ENCODE data around the gene PLCG1. TPM values are rescaled to one million over a fixed set of nuclear protein-coding genes. Genes with fewer than 3 reads are reported as not detected.

The PLCG1 gene
- total and polyA plus RNA-seq, 2 donors from 2014 or later = 12.5 to 117 TPM

GRCh38 chr20:41159547-41159946, 22.2 kb downstream of the PLCG1 start:
- Histone ChIP-seq H3K27ac (ENCODE audit: low read depth in 2 of 2, low read length in 2 of 2) (no peak overlapping the region), H3K9ac (ENCODE audit: low read length in 3 of 3) (no peak overlapping the region), H3K4me3 (ENCODE audit: low read length in 3 of 3) (no peak overlapping the region), H3K4me1 (ENCODE audit: control insufficient read depth in 2 of 3, insufficient read depth in 2 of 3, low read depth in 1 of 3, low read length in 3 of 3) (peaks cover 0 to 29% (median 12%) of the 10 kb centered on the region in 3 donors), H3K9me3 (ENCODE audit: control insufficient read depth in 2 of 3, insufficient read depth in 1 of 3, low read length in 3 of 3) (no peaks in the 10 kb centered on the region), H3K27me3 (ENCODE audit: control insufficient read depth, insufficient read depth, low read length) (no peaks in the 10 kb centered on the region), H3K36me3 (ENCODE audit: control insufficient read depth in 2 of 3, insufficient read depth in 3 of 3, low read length in 3 of 3) (peaks cover 3 to 27% (median 16%) of the 10 kb centered on the region in 3 donors)
- intact Hi-C loops (cut with DNase I) = no loop called here
- TF ChIP-seq, protein P1, sequence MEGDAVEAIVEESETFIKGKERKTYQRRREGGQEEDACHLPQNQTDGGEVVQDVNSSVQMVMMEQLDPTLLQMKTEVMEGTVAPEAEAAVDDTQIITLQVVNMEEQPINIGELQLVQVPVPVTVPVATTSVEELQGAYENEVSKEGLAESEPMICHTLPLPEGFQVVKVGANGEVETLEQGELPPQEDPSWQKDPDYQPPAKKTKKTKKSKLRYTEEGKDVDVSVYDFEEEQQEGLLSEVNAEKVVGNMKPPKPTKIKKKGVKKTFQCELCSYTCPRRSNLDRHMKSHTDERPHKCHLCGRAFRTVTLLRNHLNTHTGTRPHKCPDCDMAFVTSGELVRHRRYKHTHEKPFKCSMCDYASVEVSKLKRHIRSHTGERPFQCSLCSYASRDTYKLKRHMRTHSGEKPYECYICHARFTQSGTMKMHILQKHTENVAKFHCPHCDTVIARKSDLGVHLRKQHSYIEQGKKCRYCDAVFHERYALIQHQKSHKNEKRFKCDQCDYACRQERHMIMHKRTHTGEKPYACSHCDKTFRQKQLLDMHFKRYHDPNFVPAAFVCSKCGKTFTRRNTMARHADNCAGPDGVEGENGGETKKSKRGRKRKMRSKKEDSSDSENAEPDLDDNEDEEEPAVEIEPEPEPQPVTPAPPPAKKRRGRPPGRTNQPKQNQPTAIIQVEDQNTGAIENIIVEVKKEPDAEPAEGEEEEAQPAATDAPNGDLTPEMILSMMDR (IDR thresholded peaks at IDR 0.05; ENCODE audit: borderline replicate concordance, extremely low read depth, insufficient read depth) = no peak
- no peak for FAIRE-seq
- DNase-seq = no peak

DNA sequence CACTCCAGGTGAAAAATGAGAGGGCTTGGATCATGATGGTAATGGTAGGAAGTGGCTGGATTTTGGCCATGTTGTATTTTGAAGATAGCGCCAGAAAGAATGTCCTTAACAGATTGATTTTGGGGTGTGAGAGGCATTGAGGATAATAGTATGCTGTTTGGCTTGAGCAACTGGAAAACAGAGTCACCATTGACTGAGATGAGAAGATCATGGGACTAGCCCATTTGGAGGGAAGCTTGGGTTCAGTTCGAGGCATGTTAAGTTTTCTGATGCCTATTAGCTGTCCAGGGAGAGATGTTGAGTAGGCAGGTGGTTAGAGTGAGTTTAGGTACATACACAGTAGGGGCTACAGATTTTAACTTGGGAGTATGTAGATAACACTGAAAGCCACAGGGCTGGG, 23.3 kb downstream of the PLCG1 start:
- H3K27me3 ChIP-seq (ENCODE audit: control insufficient read depth, insufficient read depth, low read length) = no peaks in the 10 kb centered on the region
- H3K27ac ChIP-seq (ENCODE audit: low read depth in 2 of 2, low read length in 2 of 2) = no peak overlapping the region
- no peak for DNase-seq
- H3K4me1 ChIP-seq (ENCODE audit: control insufficient read depth in 2 of 3, insufficient read depth in 2 of 3, low read depth in 1 of 3, low read length in 3 of 3) = peaks cover 0 to 25% (median 12%) of the 10 kb centered on the region in 3 donors
- FAIRE-seq = no peak
- H3K4me3 ChIP-seq (ENCODE audit: low read length in 3 of 3) = no peak overlapping the region
- TF ChIP-seq, protein P1 (IDR thresholded peaks at IDR 0.05; ENCODE audit: borderline replicate concordance, extremely low read depth, insufficient read depth) = no peak
- peaks cover 3 to 39% (median 27%) of the 10 kb centered on the region in 3 donors for H3K36me3 ChIP-seq (ENCODE audit: control insufficient read depth in 2 of 3, insufficient read depth in 3 of 3, low read length in 3 of 3)
- H3K9me3 ChIP-seq (ENCODE audit: control insufficient read depth in 2 of 3, insufficient read depth in 1 of 3, low read length in 3 of 3) = no peaks in the 10 kb centered on the region
- no peak overlapping the region for H3K9ac ChIP-seq (ENCODE audit: low read length in 3 of 3)
- intact Hi-C loops (cut with DNase I) = no loop called here

GRCh38 chr20:41161886-41162285, 24.5 kb downstream of the PLCG1 start:
- peaks cover 0 to 21% (median 12%) of the 10 kb centered on the region in 3 donors for H3K4me1 ChIP-seq (ENCODE audit: control insufficient read depth in 2 of 3, insufficient read depth in 2 of 3, low read depth in 1 of 3, low read length in 3 of 3)
- no peak overlapping the region for H3K27ac ChIP-seq (ENCODE audit: low read depth in 2 of 2, low read length in 2 of 2)
- H3K4me3 ChIP-seq (ENCODE audit: low read length in 3 of 3) = no peak overlapping the region
- no peaks in the 10 kb centered on the region for H3K9me3 ChIP-seq (ENCODE audit: control insufficient read depth in 2 of 3, insufficient read depth in 1 of 3, low read length in 3 of 3)
- TF ChIP-seq, protein P1 (IDR thresholded peaks at IDR 0.05; ENCODE audit: borderline replicate concordance, extremely low read depth, insufficient read depth) = no peak
- intact Hi-C loops (cut with DNase I) = no loop called here
- H3K36me3 ChIP-seq (ENCODE audit: control insufficient read depth in 2 of 3, insufficient read depth in 3 of 3, low read length in 3 of 3) = peaks cover 3 to 50% (median 38%) of the 10 kb centered on the region in 3 donors
- H3K9ac ChIP-seq (ENCODE audit: low read length in 3 of 3) = no peak overlapping the region
- no peak for DNase-seq
- FAIRE-seq = no peak
- no peaks in the 10 kb centered on the region for H3K27me3 ChIP-seq (ENCODE audit: control insufficient read depth, insufficient read depth, low read length)

DNA sequence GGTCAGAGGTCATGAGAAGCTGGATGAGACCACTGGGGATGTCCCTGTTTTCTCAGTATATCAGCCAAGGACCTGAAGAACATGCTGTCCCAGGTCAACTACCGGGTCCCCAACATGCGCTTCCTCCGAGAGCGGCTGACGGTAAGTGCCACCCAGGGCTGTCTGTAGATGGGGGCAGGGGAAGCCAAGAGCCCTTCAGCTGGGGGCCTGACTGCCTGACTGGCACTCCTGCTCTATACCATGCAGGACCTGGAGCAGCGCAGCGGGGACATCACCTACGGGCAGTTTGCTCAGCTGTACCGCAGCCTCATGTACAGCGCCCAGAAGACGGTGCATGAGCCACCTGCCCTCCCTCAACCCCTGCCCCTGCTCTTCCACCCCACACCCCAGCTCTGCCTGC, 25.1 kb downstream of the PLCG1 start:
- H3K27me3 ChIP-seq (ENCODE audit: control insufficient read depth, insufficient read depth, low read length) = no peaks in the 10 kb centered on the region
- H3K27ac ChIP-seq (ENCODE audit: low read depth in 2 of 2, low read length in 2 of 2) = no peak overlapping the region
- DNase-seq (peak in 1 of 5 donors; percentile 55), FAIRE-seq (no peak)
- H3K9ac ChIP-seq (ENCODE audit: low read length in 3 of 3) = no peak overlapping the region
- intact Hi-C loops (cut with DNase I) = no loop called here
- TF ChIP-seq, protein P1 (IDR thresholded peaks at IDR 0.05; ENCODE audit: borderline replicate concordance, extremely low read depth, insufficient read depth) = no peak
- H3K36me3 ChIP-seq (ENCODE audit: control insufficient read depth in 2 of 3, insufficient read depth in 3 of 3, low read length in 3 of 3) = peaks cover 3 to 54% (median 42%) of the 10 kb centered on the region in 3 donors
- H3K9me3 ChIP-seq (ENCODE audit: control insufficient read depth in 2 of 3, insufficient read depth in 1 of 3, low read length in 3 of 3) = no peaks in the 10 kb centered on the region
- no peak overlapping the region for H3K4me3 ChIP-seq (ENCODE audit: low read length in 3 of 3)
- H3K4me1 ChIP-seq (ENCODE audit: control insufficient read depth in 2 of 3, insufficient read depth in 2 of 3, low read depth in 1 of 3, low read length in 3 of 3) = peaks cover 0 to 17% (median 7%) of the 10 kb centered on the region in 3 donors
